ENCODE data around the gene RPS6KA1. TPM values are rescaled to one million over a fixed set of nuclear protein-coding genes. Genes with fewer than 3 reads are reported as not detected.

The RPS6KA1 gene
- total and polyA plus RNA-seq, 2 experiments from 2014 or later: 1.2 to 1.7 TPM

DNA sequence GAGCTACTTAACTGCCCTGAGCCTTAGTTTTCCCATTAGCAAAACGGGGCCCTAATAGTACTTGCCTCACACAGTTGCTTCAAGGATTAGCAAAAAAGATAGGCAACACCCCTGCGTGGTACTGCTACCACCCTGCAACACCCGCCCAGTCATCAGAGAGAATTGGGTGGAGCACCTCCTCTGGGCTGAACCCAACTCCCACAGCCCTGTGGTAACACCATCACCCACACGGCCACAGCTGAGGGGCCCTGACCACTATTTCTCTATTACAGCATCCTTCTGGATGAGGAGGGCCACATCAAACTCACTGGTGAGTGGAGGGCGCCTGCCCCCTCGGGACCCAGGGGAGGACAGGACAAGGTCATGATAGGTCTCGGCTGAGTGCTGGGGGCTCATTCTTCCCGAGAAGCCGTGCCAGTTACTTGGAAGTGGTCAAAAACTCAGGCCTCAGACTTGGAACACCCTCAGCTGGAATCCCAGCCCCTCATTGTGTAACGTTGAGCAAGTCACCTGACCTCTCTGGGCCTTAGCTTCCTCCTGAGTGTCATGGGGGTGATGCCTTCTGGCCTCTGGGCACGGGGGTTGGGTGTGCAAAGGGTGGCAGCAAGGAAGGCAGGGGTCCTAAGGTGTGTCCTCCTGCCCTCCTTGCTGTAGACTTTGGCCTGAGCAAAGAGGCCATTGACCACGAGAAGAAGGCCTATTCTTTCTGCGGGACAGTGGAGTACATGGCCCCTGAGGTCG is 24.6 kb downstream of the RPS6KA1 start:
- Histone ChIP-seq H3K9ac (no peak overlapping the region), H3K9me2 (ENCODE audit: insufficient read depth) (no peaks in the 10 kb centered on the region), H2AFZ (no peak overlapping the region), H3K36me3 (ENCODE audit: low read depth) (no peaks in the 10 kb centered on the region), H4K20me1 (ENCODE audit: insufficient read depth) (no peaks in the 10 kb centered on the region), H3K4me1 (ENCODE audit: insufficient read depth) (no peaks in the 10 kb centered on the region), H3K4me3 (no peak overlapping the region), H3K4me2 (ENCODE audit: unreplicated experiment) (no peak overlapping the region), H3K27me3 (replicated peaks; ENCODE audit: insufficient read depth) (no peaks in the 10 kb centered on the region), H3K9me3 (ENCODE audit: low read depth) (no peaks in the 10 kb centered on the region), H3K27ac (no peak overlapping the region), H3F3A (ENCODE audit: insufficient read depth) (no peaks in the 10 kb centered on the region), H3K79me2 (ENCODE audit: insufficient read depth) (no peaks in the 10 kb centered on the region)
- in situ Hi-C loops (cut with MboI): no loop called here
- 90% methylated on average over 14 of the region's 14 CpGs for WGBS, 2 experiments (ENCODE audit: low coverage in 1 of 2, low lambda C conversion rate in 2 of 2, missing lambda C conversion rate in 2 of 2)
- no peak for DNase-seq
- TF ChIP-seq EZH2phosphoT487 (IDR thresholded peaks at IDR 0.05; ENCODE audit: insufficient read depth, low read depth): no peak
- TF ChIP-seq EZH2 (IDR thresholded peaks at IDR 0.05; ENCODE audit: insufficient read depth, poor library complexity, severe bottlenecking): no peak

DNA sequence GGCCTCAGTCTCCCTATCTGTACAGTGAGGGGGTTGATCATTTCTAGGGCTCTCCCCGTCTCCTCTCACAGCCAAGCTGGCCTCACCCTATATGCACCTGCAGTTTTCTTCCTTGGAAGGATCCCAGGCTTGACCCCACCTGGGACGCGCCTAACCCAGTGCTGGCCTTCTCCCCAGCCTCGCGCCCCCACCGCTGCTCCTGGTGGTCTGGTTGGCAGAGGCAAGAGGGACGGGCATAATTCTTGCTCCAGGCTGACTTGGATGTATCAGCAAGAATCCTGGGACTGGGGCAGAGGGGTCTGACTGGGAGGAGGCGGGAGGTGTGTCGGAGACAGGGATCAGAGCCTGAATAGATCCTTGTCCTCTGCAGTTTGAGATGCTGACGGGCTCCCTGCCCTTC is 25.2 kb downstream of the RPS6KA1 start:
- Histone ChIP-seq H3K79me2 (ENCODE audit: insufficient read depth) (no peaks in the 10 kb centered on the region), H3K27ac (no peak overlapping the region), H3K9me3 (ENCODE audit: low read depth) (no peaks in the 10 kb centered on the region), H2AFZ (no peak overlapping the region), H3K27me3 (replicated peaks; ENCODE audit: insufficient read depth) (no peaks in the 10 kb centered on the region), H3K4me3 (no peak overlapping the region), H3F3A (ENCODE audit: insufficient read depth) (no peaks in the 10 kb centered on the region), H3K4me2 (ENCODE audit: unreplicated experiment) (no peak overlapping the region), H3K36me3 (ENCODE audit: low read depth) (no peaks in the 10 kb centered on the region), H4K20me1 (ENCODE audit: insufficient read depth) (no peaks in the 10 kb centered on the region), H3K9me2 (ENCODE audit: insufficient read depth) (no peaks in the 10 kb centered on the region), H3K9ac (no peak overlapping the region), H3K4me1 (ENCODE audit: insufficient read depth) (no peaks in the 10 kb centered on the region)
- no peak for DNase-seq
- in situ Hi-C loops (cut with MboI): no loop called here
- WGBS, 2 experiments (ENCODE audit: low coverage in 1 of 2, low lambda C conversion rate in 2 of 2, missing lambda C conversion rate in 2 of 2): 99% methylated on average over 10 of the region's 10 CpGs
- TF ChIP-seq EZH2phosphoT487 (IDR thresholded peaks at IDR 0.05; ENCODE audit: insufficient read depth, low read depth): no peak
- TF ChIP-seq EZH2 (IDR thresholded peaks at IDR 0.05; ENCODE audit: insufficient read depth, poor library complexity, severe bottlenecking): no peak

GRCh38 chr1:26555550-26555981 is 26.0 kb downstream of the RPS6KA1 start:
- 83 to 85% methylated on average over 11 of the region's 11 CpGs for WGBS, 2 experiments (ENCODE audit: low coverage in 1 of 2, low lambda C conversion rate in 2 of 2, missing lambda C conversion rate in 2 of 2)
- Histone ChIP-seq H3F3A (ENCODE audit: insufficient read depth) (no peaks in the 10 kb centered on the region), H3K27ac (no peak overlapping the region), H3K79me2 (ENCODE audit: insufficient read depth) (no peaks in the 10 kb centered on the region), H3K36me3 (ENCODE audit: low read depth) (no peaks in the 10 kb centered on the region), H3K9me2 (ENCODE audit: insufficient read depth) (no peaks in the 10 kb centered on the region), H3K9me3 (ENCODE audit: low read depth) (no peaks in the 10 kb centered on the region), H3K4me2 (ENCODE audit: unreplicated experiment) (no peak overlapping the region), H3K27me3 (replicated peaks; ENCODE audit: insufficient read depth) (no peaks in the 10 kb centered on the region), H3K9ac (no peak overlapping the region), H4K20me1 (ENCODE audit: insufficient read depth) (no peaks in the 10 kb centered on the region), H2AFZ (no peak overlapping the region), H3K4me1 (ENCODE audit: insufficient read depth) (no peaks in the 10 kb centered on the region), H3K4me3 (no peak overlapping the region)
- in situ Hi-C loops (cut with MboI): no loop called here
- TF ChIP-seq EZH2 (IDR thresholded peaks at IDR 0.05; ENCODE audit: insufficient read depth, poor library complexity, severe bottlenecking): no peak
- no peak for TF ChIP-seq EZH2phosphoT487 (IDR thresholded peaks at IDR 0.05; ENCODE audit: insufficient read depth, low read depth)
- DNase-seq: no peak

GRCh38 chr1:26556111-26556510 is 26.6 kb downstream of the RPS6KA1 start:
- no peaks in the 10 kb centered on the region for H3K79me2 ChIP-seq (ENCODE audit: insufficient read depth)
- no peaks in the 10 kb centered on the region for H3K36me3 ChIP-seq (ENCODE audit: low read depth)
- no peaks in the 10 kb centered on the region for H3K9me3 ChIP-seq (ENCODE audit: low read depth)
- TF ChIP-seq EZH2 (IDR thresholded peaks at IDR 0.05; ENCODE audit: insufficient read depth, poor library complexity, severe bottlenecking) (no peak), EZH2phosphoT487 (IDR thresholded peaks at IDR 0.05; ENCODE audit: insufficient read depth, low read depth) (no peak)
- no peaks in the 10 kb centered on the region for H3K27me3 ChIP-seq (replicated peaks; ENCODE audit: insufficient read depth)
- H3K4me2 ChIP-seq (ENCODE audit: unreplicated experiment): no peak overlapping the region
- H3K4me3 ChIP-seq: no peak overlapping the region
- no peak overlapping the region for H3K9ac ChIP-seq
- no peaks in the 10 kb centered on the region for H3F3A ChIP-seq (ENCODE audit: insufficient read depth)
- in situ Hi-C loops (cut with MboI): no loop called here
- no peaks in the 10 kb centered on the region for H4K20me1 ChIP-seq (ENCODE audit: insufficient read depth)
- no peaks in the 10 kb centered on the region for H3K9me2 ChIP-seq (ENCODE audit: insufficient read depth)
- H3K27ac ChIP-seq: no peak overlapping the region
- no peak for DNase-seq
- 74 to 91% methylated on average over 2 of the region's 2 CpGs for WGBS, 2 experiments (ENCODE audit: low coverage in 1 of 2, low lambda C conversion rate in 2 of 2, missing lambda C conversion rate in 2 of 2)
- H2AFZ ChIP-seq: no peak overlapping the region
- no peaks in the 10 kb centered on the region for H3K4me1 ChIP-seq (ENCODE audit: insufficient read depth)

Measured in GM23248 (cell line).